Activated CD8-positive, alpha-beta memory T cell treated with anti-CD3 and anti-CD28 coated beads for 48 hours (primary cell): Measurements from ENCODE around the gene HYLS1.
"Not testable (repeated sequence)": the region's sequence is repeated elsewhere in the genome, so short reads cannot be mapped to it uniquely, and the experiment has no call there.

ENCODE experiments used
- DNase-seq, 3 experiments: peaks; one replicate each; pipeline ENCODE4 v3.0.0-alpha.2; 2020; ENCODE audit warnings: low read depth in 2 of 3, low spot score in 2 of 3

Gene HYLS1, protein sequence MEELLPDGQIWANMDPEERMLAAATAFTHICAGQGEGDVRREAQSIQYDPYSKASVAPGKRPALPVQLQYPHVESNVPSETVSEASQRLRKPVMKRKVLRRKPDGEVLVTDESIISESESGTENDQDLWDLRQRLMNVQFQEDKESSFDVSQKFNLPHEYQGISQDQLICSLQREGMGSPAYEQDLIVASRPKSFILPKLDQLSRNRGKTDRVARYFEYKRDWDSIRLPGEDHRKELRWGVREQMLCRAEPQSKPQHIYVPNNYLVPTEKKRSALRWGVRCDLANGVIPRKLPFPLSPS

DNA sequence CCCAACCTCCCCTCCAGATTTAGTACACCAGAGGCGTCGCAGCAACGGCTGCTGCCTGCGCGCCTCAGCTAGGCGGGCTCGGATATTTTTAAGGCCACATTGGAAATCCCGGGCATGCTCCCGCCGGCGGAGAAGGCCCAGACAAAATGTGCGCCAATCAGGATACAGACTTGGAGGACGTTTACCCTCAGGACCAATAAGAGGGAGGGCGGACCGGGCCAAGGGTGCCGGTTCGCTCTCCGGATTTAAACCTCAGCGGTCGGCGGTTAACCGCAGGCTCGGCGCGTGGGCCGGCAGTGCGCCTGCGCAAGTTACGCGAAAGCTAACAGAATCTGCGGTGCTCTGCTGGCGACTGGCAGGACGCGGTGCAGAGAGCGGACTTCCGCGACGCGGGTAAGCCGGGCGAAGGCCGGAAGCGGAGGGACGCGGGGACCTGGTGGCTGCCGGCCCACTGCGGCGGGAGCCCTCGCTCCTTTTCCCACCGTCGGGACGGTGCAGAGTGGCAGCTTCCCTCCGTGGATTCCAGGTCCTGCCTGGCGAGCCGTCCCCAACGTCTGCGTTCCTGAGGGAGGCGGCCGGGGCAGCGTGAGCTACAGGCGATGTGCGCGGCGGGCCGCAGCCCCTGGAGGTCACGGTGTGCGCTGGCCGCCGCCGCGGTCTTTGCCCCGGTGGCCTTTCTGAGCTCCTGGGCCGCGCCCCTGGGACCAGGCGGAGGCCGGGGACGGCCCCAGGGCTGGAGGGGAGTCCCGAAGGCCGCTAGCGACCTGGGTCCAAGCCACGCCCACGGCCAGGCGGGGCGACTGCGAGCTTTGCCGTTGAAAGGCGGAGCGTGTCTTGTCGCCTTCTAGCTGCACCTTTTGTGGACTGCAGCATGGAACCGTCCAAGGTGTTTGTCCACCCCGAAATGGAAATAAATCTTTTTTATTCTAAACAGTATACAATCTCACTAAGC is at the start of gene HYLS1:
Gene HYLS1 (plus strand): TSS at position 296 of the 952 bp plus-strand sequence. CDS start 11,701 bp downstream, outside the sequence.
- peak; percentile 97 for DNase-seq

DNA sequence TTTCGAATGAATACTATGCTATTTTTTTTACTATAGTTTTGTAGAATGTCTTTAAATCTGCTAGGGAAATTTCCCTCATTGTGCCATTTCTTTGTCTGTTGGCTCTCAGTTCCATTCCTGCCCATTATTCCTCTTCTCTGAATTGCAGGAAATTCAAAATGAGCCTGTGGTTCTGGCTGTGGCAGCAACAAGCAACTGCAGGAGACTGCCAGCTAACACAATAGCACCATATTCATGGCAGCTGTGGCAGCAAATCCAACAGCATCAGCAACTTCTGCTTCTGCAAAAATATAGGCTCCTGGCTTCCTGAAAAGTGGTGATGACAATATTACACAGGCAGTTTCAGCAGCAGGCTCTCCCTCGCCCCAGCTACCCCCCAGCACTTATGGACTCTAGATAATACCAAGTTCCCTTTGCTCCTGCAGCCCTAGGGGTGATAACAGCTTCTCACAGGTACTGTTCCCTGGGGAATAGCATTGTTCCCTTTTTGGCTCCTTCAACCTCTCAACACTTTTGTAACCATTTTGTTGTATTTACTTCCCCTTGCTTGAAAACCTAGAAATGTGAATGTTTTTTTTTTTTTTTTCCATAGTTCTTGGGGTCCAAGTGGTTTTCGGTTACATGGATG is 45.0 kb upstream of the HYLS1 start:
- no peak for DNase-seq

DNA sequence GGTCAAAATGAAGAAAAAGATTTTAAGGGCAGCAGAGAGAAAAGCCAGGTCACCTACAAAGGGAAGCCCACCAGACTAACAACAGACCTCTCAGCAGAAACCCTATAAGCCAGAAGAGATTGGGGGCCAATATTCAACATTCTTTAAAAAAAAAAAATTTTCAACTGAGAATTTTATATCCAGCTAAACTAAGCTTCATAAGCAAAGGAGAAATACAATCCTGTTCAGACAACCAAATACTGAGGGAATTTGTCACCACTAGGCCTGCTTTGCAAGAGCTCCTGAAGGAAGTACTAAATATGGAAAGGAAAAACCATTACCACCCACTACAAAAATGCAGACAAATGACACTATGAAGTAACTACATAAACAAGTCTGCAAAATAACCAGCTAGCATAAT is 41.3 kb upstream of the HYLS1 start:
- DNase-seq, result no peak

DNA sequence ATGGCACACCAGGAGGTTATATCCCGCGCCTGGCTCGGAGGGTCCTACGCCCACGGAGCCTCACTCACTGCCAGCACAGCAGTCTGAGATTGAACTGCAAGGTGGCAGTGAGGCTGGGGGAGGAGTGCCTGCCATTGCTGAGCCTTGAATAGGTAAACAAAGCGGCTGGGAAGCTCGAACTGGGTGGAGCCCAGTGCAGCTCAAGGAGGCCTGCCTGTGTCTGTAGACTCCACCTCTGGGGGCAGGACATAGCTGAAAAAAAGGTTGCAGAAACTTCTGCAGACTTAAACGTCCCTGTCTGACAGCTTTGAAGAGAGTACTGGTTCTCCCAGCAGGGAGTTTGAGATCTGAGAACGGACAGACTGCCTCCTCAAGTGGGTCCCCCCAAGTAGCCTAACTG is 29.8 kb upstream of the HYLS1 start:
- DNase-seq, result not testable (repeated sequence)

DNA sequence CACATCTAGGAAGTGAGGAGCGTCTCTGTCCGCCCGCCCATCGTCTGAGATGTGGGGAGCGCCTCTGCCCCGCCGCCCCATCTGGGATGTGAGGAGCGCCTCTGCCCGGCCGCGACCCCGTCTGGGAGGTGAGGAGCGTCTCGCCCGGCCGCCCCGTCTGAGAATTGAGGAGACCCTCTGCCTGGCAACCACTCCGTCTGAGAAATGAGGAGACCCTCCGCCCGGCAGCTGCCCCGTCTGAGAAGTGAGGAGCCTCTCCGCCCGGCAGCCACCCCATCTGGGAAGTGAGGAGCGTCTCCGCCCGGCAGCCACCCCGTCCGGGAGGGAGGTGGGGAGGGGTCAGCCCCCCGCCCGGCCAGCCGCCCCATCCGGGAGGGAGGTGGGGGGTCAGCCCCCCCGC is 24.7 kb upstream of the HYLS1 start:
- DNase-seq, result not testable (repeated sequence)

DNA sequence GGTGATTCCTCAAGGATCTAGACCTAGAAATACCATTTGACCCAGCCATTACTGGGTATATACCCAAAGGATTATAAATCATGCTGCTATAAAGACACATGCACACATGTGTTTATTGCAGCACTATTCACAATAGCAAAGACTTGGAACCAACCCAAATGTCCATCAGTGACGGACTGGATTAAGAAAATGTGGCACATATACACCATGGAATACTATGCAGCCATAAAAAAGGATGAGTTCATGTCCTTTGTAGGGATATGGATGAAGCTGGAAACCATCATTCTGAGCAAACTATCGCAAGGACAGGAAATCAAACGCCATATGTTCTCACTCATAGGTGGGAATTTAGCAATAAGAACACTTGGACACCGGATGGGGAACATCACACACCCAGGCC is 22.1 kb upstream of the HYLS1 start:
- DNase-seq, result not testable (repeated sequence)

DNA sequence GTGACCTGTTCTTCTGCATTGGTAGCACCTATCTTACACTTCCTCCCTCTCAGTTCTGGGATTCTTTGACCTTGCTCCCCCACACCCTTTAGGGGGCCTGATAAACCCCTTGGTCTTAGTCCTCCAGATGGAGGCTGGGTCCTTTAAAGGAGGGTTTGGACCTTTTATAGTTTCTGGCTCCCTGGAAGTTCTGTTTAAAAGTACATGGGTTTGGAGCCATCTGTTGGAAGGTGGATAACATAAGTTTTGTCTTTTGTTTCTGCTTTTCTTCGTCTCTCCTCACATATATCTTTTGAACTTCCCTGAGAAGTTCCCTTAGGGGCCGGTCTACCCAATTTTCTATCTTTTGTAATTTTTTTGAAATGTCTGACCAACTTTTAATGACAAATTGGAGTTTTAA is 17.9 kb upstream of the HYLS1 start:
- DNase-seq, result no peak

DNA sequence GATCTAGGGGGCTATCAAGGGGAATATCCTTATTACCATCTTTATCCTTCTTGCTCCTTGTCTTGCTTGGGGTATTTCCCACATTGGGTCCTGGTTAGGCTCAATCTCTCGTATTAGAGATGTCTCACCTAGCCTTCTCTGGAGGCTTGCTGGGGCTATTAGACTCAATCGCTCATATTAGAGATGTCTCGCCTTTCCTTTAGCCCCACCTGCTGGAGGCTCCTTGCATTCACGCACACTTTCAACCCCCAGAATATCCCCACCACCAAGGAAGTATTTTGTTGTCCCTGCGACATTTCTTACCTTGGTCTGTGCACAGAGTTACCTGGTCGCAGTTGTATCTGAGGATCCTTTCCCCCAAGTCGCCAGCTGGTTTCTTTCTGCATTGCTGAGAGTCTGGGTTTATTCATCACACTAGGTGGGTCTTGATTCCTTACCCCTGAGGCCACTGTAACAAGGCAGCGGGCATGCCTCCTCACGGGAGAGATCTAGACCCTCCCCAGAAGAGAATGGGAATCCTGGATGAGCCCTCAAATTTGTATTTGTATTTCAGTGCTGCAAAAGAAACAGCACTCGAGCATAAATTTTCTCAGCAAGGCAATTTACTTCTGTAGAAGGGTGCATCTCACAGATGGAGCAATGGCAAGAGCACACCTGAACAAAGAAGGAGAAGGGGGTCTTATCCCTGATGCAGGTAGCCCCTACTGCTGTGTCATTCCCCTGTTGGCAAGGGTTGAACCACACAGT is 15.9 kb upstream of the HYLS1 start:
- no peak for DNase-seq

DNA sequence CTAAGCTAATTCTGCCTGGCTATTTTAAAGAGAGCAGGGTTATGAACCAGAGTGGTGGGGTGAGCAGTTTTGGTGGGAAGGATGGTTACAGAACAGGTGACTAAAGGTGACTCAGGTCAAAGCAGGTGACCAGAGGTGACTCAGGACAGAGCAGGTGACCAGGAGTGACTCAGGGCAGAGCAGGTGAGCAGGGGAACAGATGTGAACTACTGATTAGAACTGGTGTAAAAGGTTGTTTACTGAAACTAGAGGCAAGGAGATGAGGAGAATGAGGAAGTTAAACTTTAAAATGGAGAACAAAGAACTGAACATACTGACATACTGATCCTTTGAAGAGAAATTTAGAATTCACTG is 15.4 kb upstream of the HYLS1 start:
- DNase-seq, result no peak

DNA sequence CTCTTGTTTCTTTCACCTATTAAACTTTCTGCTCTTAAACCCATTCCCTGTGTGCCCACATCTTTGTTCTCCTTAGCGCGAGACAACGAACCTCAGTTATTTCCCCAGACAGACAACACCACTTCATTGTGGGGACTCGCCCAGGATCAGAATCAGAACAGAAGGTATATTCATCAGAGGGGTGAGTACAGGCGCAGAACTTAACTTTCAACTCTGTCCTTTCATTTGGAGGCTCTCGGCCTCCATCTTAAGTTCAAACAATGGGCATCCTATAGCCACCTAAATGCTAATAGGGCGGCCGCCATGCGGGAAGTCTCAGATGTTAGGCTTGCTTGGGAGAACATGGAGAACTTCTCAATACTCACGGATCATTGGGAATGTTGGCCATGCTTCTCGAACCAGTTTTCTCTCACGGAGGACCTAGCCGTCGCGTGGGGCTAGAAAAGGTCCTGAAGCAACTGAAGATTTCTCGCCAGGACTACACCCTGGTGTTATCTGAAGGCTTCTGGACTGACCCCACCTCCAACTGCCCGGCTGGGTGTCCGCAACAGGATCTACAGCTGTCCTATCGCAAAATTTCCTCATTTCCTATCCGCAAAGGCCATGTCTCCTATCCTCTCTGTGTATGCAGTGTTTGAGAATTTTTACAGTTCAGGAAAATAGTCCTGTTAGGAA is 13.4 kb upstream of the HYLS1 start:
- no peak for DNase-seq

DNA sequence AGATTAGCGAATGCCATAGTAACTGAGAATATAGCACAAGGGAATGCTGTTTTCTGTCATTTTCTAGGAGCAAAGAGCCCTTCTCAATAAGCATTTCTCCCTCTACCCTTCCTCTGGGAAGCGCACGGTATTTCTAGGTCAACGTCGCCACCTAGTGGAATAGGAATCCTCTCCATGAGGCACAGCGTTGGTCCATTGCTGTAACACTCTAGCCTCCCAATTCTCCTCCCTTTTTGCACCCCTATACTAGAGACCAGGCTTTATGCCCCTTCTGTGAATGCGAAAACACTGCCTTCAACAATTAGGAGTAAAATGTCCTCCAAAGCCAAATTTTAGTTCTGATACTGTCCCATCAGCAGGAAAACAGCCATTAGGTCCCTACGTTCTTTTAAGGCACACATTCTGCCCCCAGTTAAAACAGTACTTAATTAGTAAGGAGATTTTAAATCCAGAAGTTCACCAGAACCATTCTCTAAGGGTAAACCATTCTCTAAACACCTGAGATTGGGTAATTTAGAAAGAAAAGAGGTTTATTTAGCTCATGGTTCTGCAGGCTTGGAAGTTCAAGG is 12.8 kb upstream of the HYLS1 start:
- no peak for DNase-seq

DNA sequence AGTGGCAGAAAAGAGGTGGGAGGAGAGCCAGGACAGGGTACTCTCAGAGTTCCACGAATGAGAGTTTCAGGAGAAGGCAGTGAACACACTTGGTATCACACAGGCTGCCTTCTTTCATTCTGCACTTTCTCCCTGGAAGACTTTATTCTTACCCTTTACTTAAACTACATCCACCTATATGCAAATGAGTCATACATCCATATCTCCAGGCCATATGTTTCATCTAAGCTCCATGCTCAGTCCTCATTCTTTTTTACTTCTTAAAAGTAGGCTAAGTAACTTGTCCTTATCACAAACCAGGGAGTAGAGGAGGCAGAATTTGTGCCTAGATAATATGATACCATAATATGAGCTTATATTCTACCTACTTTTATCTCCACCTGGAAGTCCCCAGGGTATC is 6.2 kb upstream of the HYLS1 start:
- no peak for DNase-seq

DNA sequence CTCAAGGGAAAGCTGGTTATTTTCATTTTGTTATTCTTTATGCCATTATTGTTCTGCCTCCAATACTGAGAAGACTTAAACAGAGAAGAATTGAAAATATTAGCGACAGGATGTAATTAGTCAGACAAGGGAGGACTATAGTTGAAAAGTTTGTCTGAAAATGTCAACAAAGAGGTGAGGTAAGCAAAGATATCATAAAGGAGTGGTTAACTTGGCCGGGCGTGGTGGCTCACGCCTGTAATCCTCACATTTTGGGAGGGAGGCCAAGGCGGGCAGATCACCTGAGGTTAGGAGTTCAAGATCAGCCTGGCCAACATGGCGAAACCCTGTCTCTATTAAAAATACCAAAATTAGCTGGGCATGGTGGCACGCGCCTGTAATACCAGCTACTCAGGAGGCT is 4.1 kb upstream of the HYLS1 start:
- DNase-seq, result no peak

DNA sequence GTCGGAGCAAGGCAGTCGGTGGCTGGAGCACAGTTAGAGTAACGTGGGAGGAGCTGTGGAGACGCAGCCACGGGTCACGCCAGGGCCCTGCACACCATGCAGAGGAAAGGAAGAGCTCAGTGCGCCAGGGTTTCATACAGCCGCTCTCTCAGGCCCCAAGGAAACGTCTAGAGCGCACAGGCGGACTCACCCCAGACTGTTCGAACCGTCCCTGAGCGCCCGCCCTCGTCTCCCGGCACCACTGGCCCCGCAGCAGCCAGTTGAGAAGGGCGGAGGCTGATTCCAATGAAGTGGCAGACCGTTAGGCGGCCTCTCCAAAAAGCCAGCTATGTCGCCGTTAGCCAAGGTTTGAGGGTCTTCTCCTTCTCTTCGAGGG is 483 bp upstream of the HYLS1 start:
- DNase-seq, result peak in 1 of 3 experiments; percentile 37

DNA sequence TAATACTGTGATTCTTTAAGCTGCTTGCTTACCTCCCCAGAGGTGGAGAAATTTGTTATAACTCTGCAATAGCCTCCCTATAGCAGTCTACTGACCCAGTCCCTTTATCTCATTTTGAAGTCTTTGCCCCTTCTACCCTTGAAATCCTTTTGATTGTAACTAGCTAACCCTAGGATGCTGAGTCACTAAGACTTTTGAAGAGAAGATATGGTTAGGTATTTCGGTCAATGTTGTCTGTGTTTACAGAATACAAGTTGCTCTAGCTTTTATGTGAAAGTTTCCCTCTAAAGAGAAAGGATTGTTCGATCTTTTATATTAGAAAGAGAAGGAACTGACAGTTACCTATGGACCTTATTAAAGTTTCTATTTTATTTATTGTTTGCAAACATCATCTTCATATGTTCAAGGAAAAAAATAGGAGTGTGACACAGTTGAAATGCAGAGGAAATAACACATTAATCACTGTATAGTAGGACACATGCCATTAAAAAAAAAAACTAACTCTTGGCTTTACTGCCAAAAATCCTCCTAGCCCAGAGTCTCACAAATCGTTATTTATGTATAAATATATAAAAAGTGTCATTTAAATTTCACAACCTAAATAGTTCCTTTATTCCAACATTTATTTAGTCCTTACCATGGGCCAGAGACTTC is 3.1 kb downstream of the HYLS1 start:
- DNase-seq, result no peak

DNA sequence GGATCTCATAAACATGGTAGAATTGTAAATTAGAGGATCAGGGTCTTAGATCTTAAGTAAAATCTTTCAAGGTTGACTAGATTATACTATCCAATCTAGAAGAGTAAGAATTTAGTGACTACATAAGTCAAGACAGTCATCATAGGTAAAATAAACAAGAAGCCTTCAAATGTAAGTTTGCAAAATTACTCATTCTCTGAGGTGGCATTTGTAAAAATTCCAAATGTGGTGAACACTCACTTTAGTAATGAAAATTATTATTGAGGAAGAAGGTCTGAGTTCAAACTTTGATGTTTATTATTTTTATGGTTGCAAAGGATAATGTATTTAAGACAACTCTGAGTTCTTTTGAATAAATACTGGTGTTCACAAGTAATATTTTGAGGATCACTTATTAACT is 4.6 kb downstream of the HYLS1 start:
- DNase-seq, result no peak

DNA sequence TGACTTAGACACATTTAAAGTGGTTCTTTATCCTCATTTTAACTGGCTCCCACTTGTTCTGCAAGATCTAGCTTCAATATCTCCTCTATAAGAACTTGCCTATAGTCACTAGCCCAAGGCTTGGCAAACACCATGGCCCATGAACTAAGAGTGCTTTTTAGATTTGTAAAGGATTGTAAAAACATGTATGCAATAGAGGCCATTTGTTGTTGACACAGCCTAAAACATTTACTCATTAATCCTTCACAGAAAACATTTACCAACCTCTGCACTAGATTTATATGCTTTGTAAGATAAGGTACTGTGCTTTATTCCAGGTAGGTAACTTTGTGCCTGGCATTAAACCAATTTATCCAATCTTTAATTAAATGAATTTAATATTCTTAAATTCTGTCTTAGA is 5.5 kb downstream of the HYLS1 start:
- no peak for DNase-seq

DNA sequence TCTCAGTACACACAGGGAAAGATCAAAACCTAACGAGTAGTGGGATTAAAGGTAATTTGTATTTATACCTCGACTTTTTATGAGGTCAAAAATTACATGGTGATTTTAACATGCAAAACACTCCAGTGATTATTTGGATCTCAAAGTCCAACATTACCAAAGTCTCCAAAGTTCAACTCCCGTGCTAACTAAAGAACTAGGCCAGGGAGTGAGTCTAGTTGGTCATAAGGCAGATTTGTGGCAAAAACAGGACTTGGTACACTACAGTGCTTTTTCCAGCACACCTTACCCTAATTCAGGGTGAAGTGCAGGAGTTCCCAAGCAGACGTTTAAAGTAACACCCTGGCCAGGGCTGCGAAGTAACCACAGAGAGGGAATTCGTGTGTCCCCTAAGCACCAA is 14.4 kb downstream of the HYLS1 start:
- DNase-seq, result no peak

DNA sequence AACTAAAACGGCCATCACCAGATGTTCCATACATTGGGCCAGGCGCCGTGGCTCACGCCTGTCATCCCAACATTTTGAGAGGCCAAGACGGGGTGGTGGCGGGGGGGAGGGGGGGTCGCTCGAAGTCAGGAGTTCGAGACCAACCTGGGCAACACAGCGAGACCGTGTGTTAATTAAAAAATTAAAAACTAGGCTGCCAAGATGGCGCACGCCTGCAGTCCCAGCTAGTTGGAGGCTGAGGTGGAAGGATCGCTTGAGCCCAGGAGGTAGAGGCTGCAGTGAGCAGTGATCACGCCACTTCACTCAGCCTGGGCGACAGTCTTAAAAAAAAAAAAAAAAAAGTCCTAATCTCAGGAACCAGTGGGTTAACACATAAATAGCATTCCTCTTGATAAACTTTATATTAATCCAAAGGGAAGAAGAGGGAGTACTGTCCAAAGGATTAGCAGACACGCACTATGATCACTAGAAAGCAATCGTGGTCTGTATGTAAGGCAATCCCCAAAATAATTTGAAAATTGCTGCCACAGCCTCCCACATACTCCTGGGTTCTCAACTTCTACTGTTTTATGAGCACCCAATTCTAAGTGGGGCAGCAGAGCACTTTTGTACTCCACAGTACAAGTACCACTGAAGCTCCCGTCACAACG is 14.9 kb downstream of the HYLS1 start:
- no peak for DNase-seq
